ACC112 (cell line): ENCODE data around the gene ADPRM.

Source experiments
- H2AFZ ChIP-seq: fragments of 200-600 bp; sonication (generic); one replicate; pipeline ENCODE4 v1.6.0; 2017; ENCODE audit warnings: antibody characterized with exemption, low read length; ENCODE audit not compliant: unreplicated experiment
- H3K27ac ChIP-seq: fragments of 200-600 bp; sonication (generic); 2 replicates; pipeline ENCODE4 v1.5.1; 2014; ENCODE audit warnings: low read depth, mild to moderate bottlenecking, antibody characterized with exemption, low read length, moderate library complexity
- H3K27me3 ChIP-seq: fragments of 200-600 bp; sonication (generic); 2 replicates; pipeline ENCODE4 v1.6.1; 2014; ENCODE audit warnings: mild to moderate bottlenecking, antibody characterized with exemption, low read length, moderate library complexity, mixed read lengths; ENCODE audit not compliant: insufficient read depth
- H3K36me3 ChIP-seq: fragments of 200-600 bp; sonication (generic); 2 replicates; pipeline ENCODE4 v1.6.1; 2016; ENCODE audit warnings: mild to moderate bottlenecking, antibody characterized with exemption, low read length, moderate library complexity, mixed read lengths; ENCODE audit not compliant: insufficient read depth
- H3K4me1 ChIP-seq: fragments of 200-600 bp; sonication (generic); one replicate; pipeline ENCODE4 v1.6.1; 2016; ENCODE audit warnings: low read length, mixed read lengths; ENCODE audit not compliant: insufficient read depth, unreplicated experiment, control insufficient read depth
- H3K4me3 ChIP-seq: fragments of 200-600 bp; sonication (generic); 2 replicates; pipeline ENCODE4 v1.5.1; 2014; ENCODE audit warnings: mild to moderate bottlenecking, low read depth, low read length
- H3K79me2 ChIP-seq: fragments of 200-600 bp; sonication (generic); one replicate; pipeline ENCODE4 v1.6.0; 2016; ENCODE audit warnings: low read length; ENCODE audit not compliant: control insufficient read depth, unreplicated experiment, insufficient read depth

The ADPRM gene, protein sequence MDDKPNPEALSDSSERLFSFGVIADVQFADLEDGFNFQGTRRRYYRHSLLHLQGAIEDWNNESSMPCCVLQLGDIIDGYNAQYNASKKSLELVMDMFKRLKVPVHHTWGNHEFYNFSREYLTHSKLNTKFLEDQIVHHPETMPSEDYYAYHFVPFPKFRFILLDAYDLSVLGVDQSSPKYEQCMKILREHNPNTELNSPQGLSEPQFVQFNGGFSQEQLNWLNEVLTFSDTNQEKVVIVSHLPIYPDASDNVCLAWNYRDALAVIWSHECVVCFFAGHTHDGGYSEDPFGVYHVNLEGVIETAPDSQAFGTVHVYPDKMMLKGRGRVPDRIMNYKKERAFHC

DNA sequence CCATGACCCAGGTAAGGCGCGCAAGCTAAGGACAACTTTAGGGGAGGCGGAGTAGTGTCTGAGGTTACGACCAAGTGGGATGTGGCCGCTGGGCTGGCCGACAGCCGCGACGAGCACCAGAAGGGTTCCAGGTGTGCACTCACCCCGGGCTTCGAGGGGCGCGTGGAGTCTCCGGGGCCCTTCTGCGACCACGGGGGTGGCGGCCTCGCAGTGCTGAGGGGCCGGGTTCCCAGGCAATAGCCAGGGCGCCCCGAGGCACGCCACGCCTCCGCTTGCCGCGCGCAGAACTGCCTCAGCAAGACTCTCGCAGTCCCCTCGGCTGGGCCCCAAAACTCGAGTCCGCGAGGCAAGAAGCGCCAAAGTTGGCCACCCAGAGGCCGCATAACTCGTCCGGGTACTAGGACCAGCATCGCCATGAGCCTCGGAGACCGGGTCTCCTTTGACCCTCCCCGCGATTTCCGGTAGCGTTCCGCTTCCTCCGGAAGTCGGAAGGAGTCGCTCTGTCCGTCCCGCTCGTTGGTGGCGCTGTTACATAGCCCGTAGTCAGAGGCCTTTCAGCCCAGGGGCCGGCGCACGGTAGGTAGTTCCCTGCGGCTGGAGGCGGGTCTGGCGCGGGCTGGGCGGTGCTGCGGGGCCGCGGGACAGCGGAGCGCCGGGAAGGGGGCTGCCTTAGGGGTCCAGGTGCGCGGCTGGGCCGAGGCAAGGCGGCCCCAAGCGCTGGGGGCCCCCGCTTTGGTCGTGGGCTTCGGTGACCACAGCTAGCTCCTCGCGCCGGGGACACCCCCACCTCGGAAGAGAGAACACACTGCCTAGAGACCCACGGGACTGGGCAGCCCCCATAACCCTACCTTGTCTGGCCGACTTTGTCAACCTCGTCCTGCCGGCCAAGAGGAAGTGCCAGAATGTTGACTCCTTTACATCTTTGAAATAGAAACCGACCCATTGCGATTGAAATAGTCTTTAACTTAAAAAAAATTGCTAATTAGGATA is at the start of gene ADPRM, which contains the start of gene SCO1:
Gene ADPRM (plus strand): TSS at position 503 of the 990 bp plus-strand sequence. CDS start 7,333 bp downstream, outside the sequence.
Gene SCO1 (minus strand): TSS at position 442 of the 990 bp plus-strand sequence. CDS start 26 bp downstream, at position 416.
- H3K4me1 ChIP-seq: peaks cover 23% of the 10 kb centered on the region
- H3K27ac ChIP-seq: peak within 1 kb of the TSS; percentile 87
- peak within 1 kb of the TSS; percentile 85 for H2AFZ ChIP-seq
- H3K79me2 ChIP-seq: peaks cover 68% of the 10 kb centered on the region
- peak within 1 kb of the TSS; percentile 94 for H3K4me3 ChIP-seq
- peaks cover 13% of the 10 kb centered on the region for H3K36me3 ChIP-seq
- H3K27me3 ChIP-seq: no peaks in the 10 kb centered on the region

DNA sequence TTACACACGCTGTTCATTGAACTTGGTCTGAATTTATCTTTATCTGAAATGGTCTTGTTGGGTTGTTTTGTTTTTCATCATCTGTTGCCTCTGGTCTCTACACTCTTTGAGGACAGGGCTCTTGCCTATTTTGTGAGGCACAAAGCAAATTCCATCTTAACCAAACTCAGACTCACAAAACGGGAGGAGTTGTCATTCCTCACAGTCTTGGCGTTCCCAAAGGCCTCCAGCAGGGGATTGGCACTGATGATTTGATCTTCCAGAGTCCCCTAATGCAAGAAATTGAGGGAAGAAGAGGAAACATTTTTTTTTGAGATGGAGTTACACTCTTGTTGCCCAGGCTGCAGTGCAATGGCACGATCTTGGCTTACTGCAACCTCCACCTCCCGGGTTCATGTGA is 49.0 kb upstream of the ADPRM start:
- Histone ChIP-seq H3K27ac (no peak overlapping the region), H3K4me3 (no peak overlapping the region), H3K4me1 (no peaks in the 10 kb centered on the region), H3K27me3 (no peaks in the 10 kb centered on the region), H2AFZ (no peak overlapping the region), H3K79me2 (no peaks in the 10 kb centered on the region), H3K36me3 (no peaks in the 10 kb centered on the region)

DNA sequence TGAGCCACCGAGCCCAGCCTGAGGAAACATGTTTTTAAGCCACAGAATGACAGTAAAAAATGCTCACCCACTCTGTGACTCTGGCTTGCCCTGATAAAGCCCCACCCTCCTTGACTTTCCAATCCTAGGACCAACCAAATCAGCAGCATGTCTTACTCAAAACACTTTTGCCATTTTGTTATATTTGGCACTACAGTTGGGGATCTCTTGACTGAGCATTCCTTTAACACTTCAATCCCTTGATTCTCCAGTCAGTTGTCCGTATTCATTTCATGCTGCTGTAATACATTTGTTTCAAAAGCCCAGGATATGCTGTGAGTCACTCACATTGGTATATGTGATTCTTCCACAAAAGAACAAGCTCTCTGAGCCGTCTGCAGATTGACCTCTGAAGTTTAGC is 48.4 kb upstream of the ADPRM start:
- H3K79me2 ChIP-seq: no peaks in the 10 kb centered on the region
- H3K27ac ChIP-seq: no peak overlapping the region
- no peaks in the 10 kb centered on the region for H3K27me3 ChIP-seq
- no peaks in the 10 kb centered on the region for H3K36me3 ChIP-seq
- H2AFZ ChIP-seq: no peak overlapping the region
- no peak overlapping the region for H3K4me3 ChIP-seq
- H3K4me1 ChIP-seq: no peaks in the 10 kb centered on the region

DNA sequence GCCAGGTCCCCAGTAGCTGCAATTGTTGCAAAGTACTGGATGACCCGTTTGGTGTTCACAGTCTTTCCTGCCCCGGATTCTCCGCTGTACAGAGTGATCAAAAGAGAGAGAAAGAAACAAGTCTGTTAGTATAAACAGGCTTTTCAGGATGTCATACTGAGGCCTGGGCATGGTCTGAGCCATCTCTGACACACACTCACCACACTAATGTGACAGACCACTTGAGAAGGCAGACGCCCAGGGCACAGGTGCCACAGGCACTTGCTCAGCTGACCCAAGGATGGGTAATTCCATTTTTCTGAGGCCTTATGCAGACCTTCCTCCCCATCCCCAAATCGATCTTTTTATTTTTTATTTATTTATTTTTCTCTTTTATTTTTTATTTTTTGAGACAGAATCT is 47.8 kb upstream of the ADPRM start:
- Histone ChIP-seq H3K27me3 (no peaks in the 10 kb centered on the region), H2AFZ (no peak overlapping the region), H3K27ac (no peak overlapping the region), H3K4me3 (no peak overlapping the region), H3K36me3 (no peaks in the 10 kb centered on the region), H3K4me1 (no peaks in the 10 kb centered on the region), H3K79me2 (no peaks in the 10 kb centered on the region)

DNA sequence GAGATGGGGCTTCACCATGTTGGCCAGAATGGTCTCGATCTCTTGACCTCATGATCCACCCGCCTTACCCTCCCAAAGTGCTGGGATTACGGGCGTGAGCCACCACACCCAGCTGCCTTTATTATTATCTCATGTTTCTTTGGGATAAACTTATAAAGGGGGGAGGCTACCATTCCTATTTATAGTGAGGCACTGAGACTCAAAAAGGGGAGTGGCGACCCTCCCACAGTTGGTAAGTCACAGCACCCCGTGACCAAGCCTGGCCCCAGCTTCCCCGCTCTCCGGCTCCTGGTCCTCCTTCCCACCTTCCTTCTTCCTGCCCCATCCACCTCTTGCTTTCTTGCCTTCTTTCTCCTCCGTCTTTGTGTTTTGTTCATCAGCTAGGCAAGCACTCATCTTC is 45.5 kb upstream of the ADPRM start:
- Histone ChIP-seq H3K27me3 (no peaks in the 10 kb centered on the region), H3K4me3 (no peak overlapping the region), H3K36me3 (no peaks in the 10 kb centered on the region), H3K4me1 (no peaks in the 10 kb centered on the region), H3K79me2 (no peaks in the 10 kb centered on the region), H3K27ac (no peak overlapping the region), H2AFZ (no peak overlapping the region)

DNA sequence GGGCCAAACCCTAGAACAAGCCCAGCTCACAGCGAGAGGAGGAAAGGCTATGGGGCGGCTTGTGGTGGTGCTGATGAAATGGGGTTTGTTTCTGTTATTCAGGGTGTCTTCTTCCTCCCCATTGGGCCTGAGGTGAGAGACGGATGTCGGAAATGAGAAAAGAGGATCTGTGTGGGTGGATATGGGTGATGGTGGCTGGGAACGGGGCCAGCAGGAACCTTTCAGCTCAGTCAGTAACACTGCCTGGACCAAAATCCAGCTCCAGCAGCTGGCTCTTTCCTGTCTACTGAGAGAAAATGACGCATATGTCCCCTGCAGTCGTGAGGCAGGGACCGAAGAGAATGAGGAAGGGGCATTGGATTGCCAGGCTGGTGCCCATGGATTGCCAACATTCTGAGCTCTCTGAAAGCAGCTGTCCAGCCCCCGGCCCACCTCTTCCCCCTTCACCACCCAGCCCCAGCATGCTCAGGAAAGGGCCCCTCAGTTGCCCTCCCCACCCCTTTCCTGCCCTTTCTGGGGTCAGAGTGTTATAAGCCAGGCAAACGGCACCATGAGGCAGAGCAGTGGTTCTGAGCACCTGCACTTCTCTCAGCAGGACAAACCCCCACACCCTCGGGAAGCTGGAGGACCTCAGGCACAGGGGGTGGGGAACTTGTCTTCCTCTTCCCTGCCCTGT is 44.3 kb upstream of the ADPRM start:
- Histone ChIP-seq H3K27ac (no peak overlapping the region), H3K4me3 (no peak overlapping the region), H3K79me2 (no peaks in the 10 kb centered on the region), H2AFZ (no peak overlapping the region), H3K4me1 (no peaks in the 10 kb centered on the region), H3K36me3 (no peaks in the 10 kb centered on the region), H3K27me3 (no peaks in the 10 kb centered on the region)

DNA sequence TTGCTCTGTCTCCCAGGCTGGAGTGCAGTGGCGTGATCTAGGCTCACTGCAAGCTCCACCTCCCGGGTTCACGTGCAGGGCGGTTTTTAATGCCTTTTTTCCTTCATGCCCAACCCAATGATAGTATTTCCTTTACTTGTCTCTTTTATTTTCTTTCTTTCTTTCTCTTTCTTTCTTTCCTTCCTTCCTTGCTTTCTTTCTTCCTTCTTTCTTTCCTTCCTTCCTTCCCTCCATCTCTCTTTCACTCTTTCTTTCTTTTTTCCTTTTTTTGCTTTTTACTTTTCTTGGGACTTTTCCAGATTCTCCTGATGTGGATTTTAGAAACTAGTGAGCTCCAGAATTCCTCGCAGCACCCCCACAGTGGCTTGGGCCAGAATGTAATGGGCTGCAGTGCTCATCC is 43.4 kb upstream of the ADPRM start:
- Histone ChIP-seq H3K27ac (no peak overlapping the region), H3K27me3 (no peaks in the 10 kb centered on the region), H2AFZ (no peak overlapping the region), H3K36me3 (no peaks in the 10 kb centered on the region), H3K4me1 (no peaks in the 10 kb centered on the region), H3K79me2 (no peaks in the 10 kb centered on the region), H3K4me3 (no peak overlapping the region)

DNA sequence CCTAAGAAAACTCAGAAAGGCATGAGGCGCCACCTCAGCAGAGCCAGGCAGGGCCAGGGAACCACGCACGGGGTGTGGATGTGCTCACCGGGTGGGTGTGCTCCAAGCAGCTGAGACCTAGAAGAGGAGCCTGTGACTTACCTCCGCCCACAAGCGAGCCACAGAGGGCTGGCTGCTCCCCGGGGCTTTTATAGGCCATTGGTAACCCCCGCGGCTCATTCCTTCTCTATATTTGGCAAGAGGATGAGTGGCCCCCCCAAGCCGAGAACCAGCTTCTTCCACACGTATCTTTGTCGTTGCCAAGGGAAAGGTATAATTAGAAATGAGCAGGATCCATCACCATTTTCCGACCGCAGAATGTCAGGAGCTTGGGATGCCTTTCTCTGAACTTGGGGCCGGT is 40.2 kb upstream of the ADPRM start, which contains the start of gene MYH3:
Gene MYH3 (minus strand): TSS at position 162 of the 400 bp plus-strand sequence. CDS start 2,245 bp downstream, outside the sequence.
- Histone ChIP-seq H2AFZ (no peak within 1 kb of the TSS), H3K27me3 (no peaks in the 10 kb centered on the region), H3K4me3 (no peak within 1 kb of the TSS), H3K4me1 (no peaks in the 10 kb centered on the region), H3K79me2 (no peaks in the 10 kb centered on the region), H3K27ac (no peak within 1 kb of the TSS), H3K36me3 (no peaks in the 10 kb centered on the region)

DNA sequence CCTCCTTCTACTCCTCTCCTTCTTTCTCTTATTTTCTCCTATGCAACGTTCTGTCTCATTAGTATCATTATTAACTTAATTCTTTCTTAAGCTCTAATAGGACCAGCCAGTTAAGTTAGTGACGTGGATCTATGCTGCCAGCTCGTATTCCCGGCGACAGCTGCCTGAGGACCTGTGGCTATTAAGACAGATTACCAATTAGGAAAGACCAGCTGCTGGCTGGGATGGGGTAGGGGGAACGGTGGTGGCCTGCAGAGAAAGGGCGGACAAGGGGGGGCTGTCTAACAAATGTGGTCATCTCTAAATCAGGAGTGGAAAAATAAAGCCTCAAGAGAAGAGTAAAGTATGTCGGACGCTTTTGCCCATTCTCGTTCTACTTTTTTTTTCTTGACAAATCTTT is 39.5 kb upstream of the ADPRM start:
- no peak overlapping the region for H2AFZ ChIP-seq
- H3K4me3 ChIP-seq: no peak overlapping the region
- H3K36me3 ChIP-seq: no peaks in the 10 kb centered on the region
- H3K27ac ChIP-seq: no peak overlapping the region
- H3K4me1 ChIP-seq: no peaks in the 10 kb centered on the region
- no peaks in the 10 kb centered on the region for H3K27me3 ChIP-seq
- H3K79me2 ChIP-seq: no peaks in the 10 kb centered on the region

DNA sequence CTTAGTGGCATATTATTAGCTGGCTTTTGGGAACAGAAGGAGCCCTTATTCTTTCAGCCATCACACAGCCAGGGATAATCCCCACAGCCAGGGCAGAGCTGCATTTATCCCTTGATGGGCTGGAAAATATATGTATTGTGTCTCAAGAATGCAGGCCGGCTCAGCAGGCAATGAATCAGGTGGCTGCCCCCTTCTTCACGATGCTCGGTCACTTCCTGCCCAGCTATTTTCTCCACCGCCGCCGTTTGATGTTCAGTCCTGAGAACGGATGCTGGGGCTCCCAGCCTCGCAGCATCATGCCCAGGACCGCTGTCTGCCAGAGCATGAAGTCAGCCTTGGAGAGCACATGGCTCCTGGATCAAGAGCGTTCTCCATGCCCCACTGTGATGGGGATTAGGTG is 36.0 kb upstream of the ADPRM start:
- no peak overlapping the region for H3K27ac ChIP-seq
- no peaks in the 10 kb centered on the region for H3K36me3 ChIP-seq
- H3K79me2 ChIP-seq: no peaks in the 10 kb centered on the region
- H3K4me3 ChIP-seq: no peak overlapping the region
- H3K27me3 ChIP-seq: no peaks in the 10 kb centered on the region
- no peaks in the 10 kb centered on the region for H3K4me1 ChIP-seq
- no peak overlapping the region for H2AFZ ChIP-seq
